ENCODE data around the gene SEMA6A. TPM values are rescaled to one million over a fixed set of nuclear protein-coding genes. Genes with fewer than 3 reads are reported as not detected.

The SEMA6A gene
- total RNA-seq, 1 experiment from 2014 or later, result 406 TPM

DNA sequence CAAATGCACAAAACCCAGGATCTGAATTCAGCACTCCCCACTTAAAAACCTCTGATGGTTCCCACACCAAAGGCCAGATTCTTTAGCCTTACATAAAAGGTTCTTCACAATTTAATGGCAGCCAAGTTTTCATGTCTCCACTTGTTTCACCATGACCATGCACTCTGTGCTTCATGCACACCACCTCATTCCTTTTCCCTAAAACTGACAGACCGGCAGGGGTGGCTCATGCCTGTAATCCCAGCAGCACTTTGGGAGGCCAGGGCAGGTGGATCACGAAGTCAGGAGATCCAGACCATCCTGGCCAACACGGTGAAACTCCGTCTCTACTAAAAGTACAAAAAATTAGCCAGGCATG lies 150.4 kb downstream of the SEMA6A start:
- no peak overlapping the region for H3K4me3 Mint-ChIP-seq
- TF ChIP-seq TP53 (CRISPR knock-in tag; IDR thresholded peaks at IDR 0.05) (no peak), ZNF423 (CRISPR knock-in tag; IDR thresholded peaks at IDR 0.05) (no peak), SOX15 (CRISPR knock-in tag; IDR thresholded peaks at IDR 0.05) (no peak), JAZF1 (CRISPR knock-in tag; IDR thresholded peaks at IDR 0.05) (no peak), PRRX2 (CRISPR knock-in tag; IDR thresholded peaks at IDR 0.05) (no peak), ZNF416 (CRISPR knock-in tag; IDR thresholded peaks at IDR 0.05) (no peak), CREM (CRISPR knock-in tag; IDR thresholded peaks at IDR 0.05) (no peak), SP1 (CRISPR knock-in tag; conservative IDR thresholded peaks at IDR 0.05) (no peak), ZNF317 (CRISPR knock-in tag; IDR thresholded peaks at IDR 0.05; ENCODE audit: borderline replicate concordance, low read depth) (no peak), RORB (CRISPR knock-in tag; IDR thresholded peaks at IDR 0.05) (no peak)
- TF ChIP-seq, protein P1, sequence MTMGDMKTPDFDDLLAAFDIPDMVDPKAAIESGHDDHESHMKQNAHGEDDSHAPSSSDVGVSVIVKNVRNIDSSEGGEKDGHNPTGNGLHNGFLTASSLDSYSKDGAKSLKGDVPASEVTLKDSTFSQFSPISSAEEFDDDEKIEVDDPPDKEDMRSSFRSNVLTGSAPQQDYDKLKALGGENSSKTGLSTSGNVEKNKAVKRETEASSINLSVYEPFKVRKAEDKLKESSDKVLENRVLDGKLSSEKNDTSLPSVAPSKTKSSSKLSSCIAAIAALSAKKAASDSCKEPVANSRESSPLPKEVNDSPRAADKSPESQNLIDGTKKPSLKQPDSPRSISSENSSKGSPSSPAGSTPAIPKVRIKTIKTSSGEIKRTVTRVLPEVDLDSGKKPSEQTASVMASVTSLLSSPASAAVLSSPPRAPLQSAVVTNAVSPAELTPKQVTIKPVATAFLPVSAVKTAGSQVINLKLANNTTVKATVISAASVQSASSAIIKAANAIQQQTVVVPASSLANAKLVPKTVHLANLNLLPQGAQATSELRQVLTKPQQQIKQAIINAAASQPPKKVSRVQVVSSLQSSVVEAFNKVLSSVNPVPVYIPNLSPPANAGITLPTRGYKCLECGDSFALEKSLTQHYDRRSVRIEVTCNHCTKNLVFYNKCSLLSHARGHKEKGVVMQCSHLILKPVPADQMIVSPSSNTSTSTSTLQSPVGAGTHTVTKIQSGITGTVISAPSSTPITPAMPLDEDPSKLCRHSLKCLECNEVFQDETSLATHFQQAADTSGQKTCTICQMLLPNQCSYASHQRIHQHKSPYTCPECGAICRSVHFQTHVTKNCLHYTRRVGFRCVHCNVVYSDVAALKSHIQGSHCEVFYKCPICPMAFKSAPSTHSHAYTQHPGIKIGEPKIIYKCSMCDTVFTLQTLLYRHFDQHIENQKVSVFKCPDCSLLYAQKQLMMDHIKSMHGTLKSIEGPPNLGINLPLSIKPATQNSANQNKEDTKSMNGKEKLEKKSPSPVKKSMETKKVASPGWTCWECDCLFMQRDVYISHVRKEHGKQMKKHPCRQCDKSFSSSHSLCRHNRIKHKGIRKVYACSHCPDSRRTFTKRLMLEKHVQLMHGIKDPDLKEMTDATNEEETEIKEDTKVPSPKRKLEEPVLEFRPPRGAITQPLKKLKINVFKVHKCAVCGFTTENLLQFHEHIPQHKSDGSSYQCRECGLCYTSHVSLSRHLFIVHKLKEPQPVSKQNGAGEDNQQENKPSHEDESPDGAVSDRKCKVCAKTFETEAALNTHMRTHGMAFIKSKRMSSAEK (CRISPR knock-in tag; IDR thresholded peaks at IDR 0.05; ENCODE audit: borderline replicate concordance), result no peak
- TF ChIP-seq, protein P2, sequence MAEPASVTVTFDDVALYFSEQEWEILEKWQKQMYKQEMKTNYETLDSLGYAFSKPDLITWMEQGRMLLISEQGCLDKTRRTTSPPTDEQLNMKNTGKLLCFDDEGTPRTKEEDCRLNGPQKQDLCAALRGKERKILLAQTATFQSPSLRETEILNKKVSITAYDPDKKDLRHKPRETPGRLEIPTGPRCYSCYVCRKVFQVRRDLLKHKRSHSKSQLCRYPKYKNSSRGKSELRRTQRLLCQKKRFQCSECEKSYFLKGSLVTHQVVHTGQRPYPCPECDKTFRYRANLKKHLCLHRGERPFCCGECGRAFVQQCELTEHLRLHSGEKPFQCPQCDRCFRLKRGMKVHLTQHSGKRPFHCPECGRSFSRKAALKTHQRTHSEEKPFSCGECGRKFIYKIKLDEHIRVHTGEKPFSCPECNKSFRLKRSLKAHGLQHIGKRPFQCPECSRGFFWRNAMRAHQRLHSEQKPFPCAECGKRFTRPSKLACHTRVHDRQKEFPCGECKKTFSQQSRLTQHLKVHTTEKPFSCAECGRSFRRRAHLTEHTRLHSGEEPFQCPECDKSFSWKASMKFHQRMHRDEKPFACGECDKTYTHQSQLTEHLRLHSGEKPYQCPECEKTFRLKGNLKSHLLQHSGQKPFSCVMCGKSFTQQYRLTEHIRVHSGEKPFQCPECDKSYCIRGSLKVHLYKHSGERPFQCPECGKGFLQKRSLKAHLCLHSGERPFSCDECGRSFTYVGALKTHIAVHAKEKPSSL (CRISPR knock-in tag; conservative IDR thresholded peaks at IDR 0.05), result no peak
- no peak for ATAC-seq
- no peak overlapping the region for H3K27ac Mint-ChIP-seq
- H3K36me3 Mint-ChIP-seq, result no peaks in the 10 kb centered on the region
- ChIA-PET CTCF (no interaction called here), POLR2A (no interaction called here)
- peaks cover 14% of the 10 kb centered on the region for H3K4me1 Mint-ChIP-seq
- no peaks in the 10 kb centered on the region for H3K9me3 Mint-ChIP-seq
- DNase-seq (ENCODE audit: low spot score), result no peak
- H3K27me3 Mint-ChIP-seq (ENCODE audit: low read depth), result no peaks in the 10 kb centered on the region; the same call in 1 of the 2 replicates

DNA sequence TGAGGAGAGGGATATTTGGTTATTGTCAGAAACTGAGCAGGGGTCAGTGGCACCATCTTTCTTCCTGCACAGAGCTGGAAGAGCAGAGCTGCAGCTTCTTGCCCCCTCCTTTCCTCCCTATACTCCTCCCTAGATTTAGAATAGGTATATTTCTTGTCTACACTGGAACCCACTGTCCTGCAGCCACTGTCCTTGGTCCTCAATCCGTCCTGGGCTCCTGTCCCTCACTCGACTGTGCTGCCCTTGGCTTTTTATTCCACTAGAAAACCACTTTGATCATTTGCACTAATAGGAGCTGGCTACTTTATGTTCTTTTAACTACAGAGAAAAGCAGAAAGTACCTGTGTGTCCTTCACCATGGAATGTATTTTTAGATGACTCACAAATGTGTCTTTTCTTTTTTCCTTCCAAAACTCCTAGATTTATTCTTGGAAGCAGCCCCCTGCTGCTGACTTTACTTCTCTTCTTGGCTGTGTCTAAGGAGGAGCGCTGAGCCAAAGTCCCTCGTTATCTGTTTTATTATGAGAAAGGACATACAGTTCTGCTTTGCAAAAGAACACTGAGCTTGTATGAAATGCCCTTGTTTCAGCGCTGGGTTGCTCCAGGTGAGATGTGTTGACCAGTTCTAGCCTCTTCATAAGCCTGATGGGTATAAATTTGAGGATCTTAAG lies 150.9 kb downstream of the SEMA6A start:
- DNase-seq (ENCODE audit: low spot score) (no peak), ATAC-seq (no peak)
- peaks cover 14% of the 10 kb centered on the region for H3K4me1 Mint-ChIP-seq
- no peak overlapping the region for H3K27ac Mint-ChIP-seq
- H3K27me3 Mint-ChIP-seq (ENCODE audit: low read depth), result no peaks in the 10 kb centered on the region; the same call in 1 of the 2 replicates
- POLR2A ChIA-PET, result no interaction called here
- CTCF ChIA-PET, result no interaction called here
- no peaks in the 10 kb centered on the region for H3K36me3 Mint-ChIP-seq
- H3K4me3 Mint-ChIP-seq, result no peak overlapping the region
- H3K9me3 Mint-ChIP-seq, result no peaks in the 10 kb centered on the region
- no peak for TF ChIP-seq FOXK1 (CRISPR knock-in tag; IDR thresholded peaks at IDR 0.05)
- no peak for TF ChIP-seq ZNF423 (CRISPR knock-in tag; IDR thresholded peaks at IDR 0.05)
- no peak for TF ChIP-seq TEAD4 (CRISPR knock-in tag; IDR thresholded peaks at IDR 0.05)
- TF ChIP-seq, protein P3, sequence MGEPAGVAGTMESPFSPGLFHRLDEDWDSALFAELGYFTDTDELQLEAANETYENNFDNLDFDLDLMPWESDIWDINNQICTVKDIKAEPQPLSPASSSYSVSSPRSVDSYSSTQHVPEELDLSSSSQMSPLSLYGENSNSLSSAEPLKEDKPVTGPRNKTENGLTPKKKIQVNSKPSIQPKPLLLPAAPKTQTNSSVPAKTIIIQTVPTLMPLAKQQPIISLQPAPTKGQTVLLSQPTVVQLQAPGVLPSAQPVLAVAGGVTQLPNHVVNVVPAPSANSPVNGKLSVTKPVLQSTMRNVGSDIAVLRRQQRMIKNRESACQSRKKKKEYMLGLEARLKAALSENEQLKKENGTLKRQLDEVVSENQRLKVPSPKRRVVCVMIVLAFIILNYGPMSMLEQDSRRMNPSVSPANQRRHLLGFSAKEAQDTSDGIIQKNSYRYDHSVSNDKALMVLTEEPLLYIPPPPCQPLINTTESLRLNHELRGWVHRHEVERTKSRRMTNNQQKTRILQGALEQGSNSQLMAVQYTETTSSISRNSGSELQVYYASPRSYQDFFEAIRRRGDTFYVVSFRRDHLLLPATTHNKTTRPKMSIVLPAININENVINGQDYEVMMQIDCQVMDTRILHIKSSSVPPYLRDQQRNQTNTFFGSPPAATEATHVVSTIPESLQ (CRISPR knock-in tag; IDR thresholded peaks at IDR 0.05), result no peak
- TF ChIP-seq, protein P4, sequence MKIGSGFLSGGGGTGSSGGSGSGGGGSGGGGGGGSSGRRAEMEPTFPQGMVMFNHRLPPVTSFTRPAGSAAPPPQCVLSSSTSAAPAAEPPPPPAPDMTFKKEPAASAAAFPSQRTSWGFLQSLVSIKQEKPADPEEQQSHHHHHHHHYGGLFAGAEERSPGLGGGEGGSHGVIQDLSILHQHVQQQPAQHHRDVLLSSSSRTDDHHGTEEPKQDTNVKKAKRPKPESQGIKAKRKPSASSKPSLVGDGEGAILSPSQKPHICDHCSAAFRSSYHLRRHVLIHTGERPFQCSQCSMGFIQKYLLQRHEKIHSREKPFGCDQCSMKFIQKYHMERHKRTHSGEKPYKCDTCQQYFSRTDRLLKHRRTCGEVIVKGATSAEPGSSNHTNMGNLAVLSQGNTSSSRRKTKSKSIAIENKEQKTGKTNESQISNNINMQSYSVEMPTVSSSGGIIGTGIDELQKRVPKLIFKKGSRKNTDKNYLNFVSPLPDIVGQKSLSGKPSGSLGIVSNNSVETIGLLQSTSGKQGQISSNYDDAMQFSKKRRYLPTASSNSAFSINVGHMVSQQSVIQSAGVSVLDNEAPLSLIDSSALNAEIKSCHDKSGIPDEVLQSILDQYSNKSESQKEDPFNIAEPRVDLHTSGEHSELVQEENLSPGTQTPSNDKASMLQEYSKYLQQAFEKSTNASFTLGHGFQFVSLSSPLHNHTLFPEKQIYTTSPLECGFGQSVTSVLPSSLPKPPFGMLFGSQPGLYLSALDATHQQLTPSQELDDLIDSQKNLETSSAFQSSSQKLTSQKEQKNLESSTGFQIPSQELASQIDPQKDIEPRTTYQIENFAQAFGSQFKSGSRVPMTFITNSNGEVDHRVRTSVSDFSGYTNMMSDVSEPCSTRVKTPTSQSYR (CRISPR knock-in tag; IDR thresholded peaks at IDR 0.05), result no peak
